DMS79 (cell line): ENCODE data around the gene MLXIPL.
"Not testable (repeated sequence)": the region's sequence is repeated elsewhere in the genome, so short reads cannot be mapped to it uniquely, and the experiment has no call there.

ENCODE experiments used
- DNase-seq: peaks from one replicate; lab custom pipeline; 2025; lab: John Stamatoyannopoulos, UW

Gene MLXIPL

GRCh38 chr7:73623798-73624668, at the start of gene MLXIPL:
MLXIPL (minus strand) TSS chr7:73624522; CDS start chr7:73624492, 30 bp downstream.
- peak; percentile 60 for DNase-seq

GRCh38 chr7:73671857-73672445, 47.6 kb upstream of the MLXIPL start:
- no peak for DNase-seq

GRCh38 chr7:73671322-73671661, 47.0 kb upstream of the MLXIPL start:
- no peak for DNase-seq

GRCh38 chr7:73669858-73670385, 45.6 kb upstream of the MLXIPL start:
- DNase-seq = no peak

- no peak for DNase-seq
Measured at GRCh38 chr7:73669288-73669701, 45.0 kb upstream of the MLXIPL start.

- no peak for DNase-seq
Measured at GRCh38 chr7:73668886-73669230, 44.5 kb upstream of the MLXIPL start.

GRCh38 chr7:73668103-73668885, 44.0 kb upstream of the MLXIPL start:
- DNase-seq = no peak

- peak; percentile 54 for DNase-seq
Measured at GRCh38 chr7:73667344-73668102, 43.2 kb upstream of the MLXIPL start, which contains the start of gene VPS37D. VPS37D (plus strand) TSS chr7:73667831; CDS start chr7:73667959, 128 bp downstream.

GRCh38 chr7:73663033-73663432, 38.7 kb upstream of the MLXIPL start:
- no peak for DNase-seq

GRCh38 chr7:73660594-73660993, 36.3 kb upstream of the MLXIPL start:
- not testable (repeated sequence) for DNase-seq

GRCh38 chr7:73659983-73660382, 35.7 kb upstream of the MLXIPL start:
- DNase-seq = no peak

GRCh38 chr7:73655309-73655708, 31.0 kb upstream of the MLXIPL start:
- DNase-seq = not testable (repeated sequence)

- DNase-seq = no peak
Measured at GRCh38 chr7:73652541-73652949, 28.2 kb upstream of the MLXIPL start.

- DNase-seq = no peak
Measured at GRCh38 chr7:73650524-73650923, 26.2 kb upstream of the MLXIPL start.

- DNase-seq = no peak
Measured at GRCh38 chr7:73649576-73649975, 25.3 kb upstream of the MLXIPL start.

- DNase-seq = no peak
Measured at GRCh38 chr7:73648593-73649332, 24.4 kb upstream of the MLXIPL start.

- DNase-seq = no peak
Measured at GRCh38 chr7:73647725-73648592, 23.6 kb upstream of the MLXIPL start.

- no peak for DNase-seq
Measured at GRCh38 chr7:73646785-73647724, 22.7 kb upstream of the MLXIPL start.

- DNase-seq = no peak
Measured at GRCh38 chr7:73645643-73646174, 21.4 kb upstream of the MLXIPL start.
